CD14-positive monocyte (primary cell): ENCODE measurements around the gene COPS9. TPM values are rescaled to one million over a fixed set of nuclear protein-coding genes. Genes with fewer than 3 reads are reported as not detected.

Source experiments
- DNase-seq, 3 donors: peaks; one replicate each; pipeline ENCODE4 v3.0.0-alpha.2; 2011 to 2022
- H2AFZ ChIP-seq: 2 replicates; pipeline ENCODE4 v1.6.0; 2012; ENCODE audit warnings: mild to moderate bottlenecking, low read depth, low read length, inconsistent platforms; ENCODE audit not compliant: insufficient read depth, poor library complexity, severe bottlenecking
- H3K27ac ChIP-seq, 2 donors: 1 replicate in 1 of 2; 2 replicates in 1 of 2; pipeline ENCODE4 v1.5.1; 2012 to 2013; ENCODE audit warnings: low read length in 2 of 2, control low read depth in 1 of 2, inconsistent platforms in 1 of 2, low read depth in 1 of 2, mild to moderate bottlenecking in 1 of 2
- H3K27me3 ChIP-seq, 2 donors: one replicate each; pipeline versions ENCODE4 v1.6.0 to v1.6.1; 2011 to 2013; ENCODE audit warnings: low read length in 2 of 2; ENCODE audit not compliant: control insufficient read depth in 2 of 2, insufficient read depth in 2 of 2
- H3K36me3 ChIP-seq, 2 donors: replicated peaks in 1 of 2; 1 replicate in 1 of 2; 2 replicates in 1 of 2; pipeline versions ENCODE4 v1.5.1 to v1.6.1; 2012 to 2013; ENCODE audit warnings: low read length in 2 of 2, control low read depth in 1 of 2, inconsistent platforms in 1 of 2, mild to moderate bottlenecking in 1 of 2; ENCODE audit not compliant: insufficient read depth in 2 of 2, control insufficient read depth in 1 of 2
- H3K4me1 ChIP-seq, 2 donors: 1 replicate in 1 of 2; 2 replicates in 1 of 2; pipeline versions ENCODE4 v1.5.1 to v1.6.1; 2012 to 2013; ENCODE audit warnings: low read length in 2 of 2, control low read depth in 1 of 2, inconsistent platforms in 1 of 2, mild to moderate bottlenecking in 1 of 2, moderate library complexity in 1 of 2; ENCODE audit not compliant: insufficient read depth in 2 of 2, control insufficient read depth in 1 of 2
- H3K4me2 ChIP-seq: replicated peaks from 2 replicates; pipeline ENCODE3; 2012; ENCODE audit warnings: low read length, moderate library complexity, mild to moderate bottlenecking; ENCODE audit not compliant: poor library complexity, severe bottlenecking; ENCODE audit errors: extremely low read depth
- H3K4me3 ChIP-seq, 3 experiments: fragments of 200-600 bp in 1 of 3; sonication (generic) in 1 of 3; replicated peaks in 1 of 3; 1 replicate in 2 of 3; 2 replicates in 1 of 3; pipeline ENCODE4 v1.5.1; 2011 to 2013; ENCODE audit warnings: low read length in 3 of 3, mild to moderate bottlenecking in 3 of 3, control low read depth in 2 of 3, low read depth in 2 of 3, inconsistent platforms in 1 of 3, moderate library complexity in 1 of 3
- H3K79me2 ChIP-seq: 2 replicates; pipeline ENCODE4 v1.6.0; 2012; ENCODE audit warnings: mild to moderate bottlenecking, control low read depth, inconsistent platforms, low read length, moderate library complexity; ENCODE audit not compliant: insufficient read depth
- H3K9ac ChIP-seq: 2 replicates; pipeline ENCODE4 v1.6.0; 2017; ENCODE audit warnings: low read length, mild to moderate bottlenecking; ENCODE audit not compliant: insufficient read depth, poor library complexity, severe bottlenecking
- H3K9me3 ChIP-seq, 2 donors: replicated peaks in 1 of 2; 1 replicate in 1 of 2; 2 replicates in 1 of 2; pipeline versions ENCODE4 v1.5.1 to v1.6.1; 2012 to 2013; ENCODE audit warnings: low read length in 2 of 2, control low read depth in 1 of 2; ENCODE audit not compliant: control insufficient read depth in 1 of 2, insufficient read depth in 1 of 2
- H4K20me1 ChIP-seq: 2 replicates; pipeline ENCODE4 v1.6.0; 2012; ENCODE audit warnings: mild to moderate bottlenecking, low read length, control low read depth, moderate library complexity; ENCODE audit not compliant: insufficient read depth
- H3K27ac Mint-ChIP-seq, 7 donors: one replicate each; pipeline ENCODE4 v1.8.0; 2020; ENCODE audit warnings: mild to moderate bottlenecking in 7 of 7, mixed read lengths in 7 of 7, moderate library complexity in 6 of 7, inconsistent platforms in 2 of 7
- H3K27me3 Mint-ChIP-seq, 3 donors: one replicate each; pipeline ENCODE4 v1.8.0; 2021 to 2022; ENCODE audit warnings: low read depth in 3 of 3, mild to moderate bottlenecking in 3 of 3, mixed read lengths in 3 of 3, moderate library complexity in 3 of 3, inconsistent platforms in 1 of 3
- H3K36me3 Mint-ChIP-seq, 2 donors: one replicate each; pipeline ENCODE4 v1.8.0; 2020; ENCODE audit warnings: mixed read lengths in 2 of 2, inconsistent platforms in 1 of 2, mild to moderate bottlenecking in 1 of 2
- H3K4me1 Mint-ChIP-seq: one replicate; pipeline ENCODE4 v1.8.0; 2020; ENCODE audit warnings: mild to moderate bottlenecking, mixed read lengths
- H3K4me3 Mint-ChIP-seq, 2 donors: one replicate each; pipeline ENCODE4 v1.8.0; 2020; ENCODE audit warnings: mild to moderate bottlenecking in 2 of 2, mixed read lengths in 2 of 2, moderate library complexity in 1 of 2
- H3K9me3 Mint-ChIP-seq, 7 donors: one replicate each; pipeline ENCODE4 v1.8.0; 2020 to 2022; ENCODE audit warnings: mixed read lengths in 7 of 7, mild to moderate bottlenecking in 6 of 7, moderate library complexity in 6 of 7, inconsistent platforms in 2 of 7
- WGBS: methylation state at CpG from one replicate; pipeline ENCODE4 v1.1.5; 2013; ENCODE audit warnings: missing lambda C conversion rate; ENCODE audit not compliant: insufficient coverage; 5-methylcytosine and 5-hydroxymethylcytosine counted together
- intact Hi-C, 2 donors: fragments of 100-400 bp; cut with micrococcal nuclease; formaldehyde crosslinking; loops; one replicate each; pipeline versions ENCODE4 v1.15.0 to v1.15.1; 2023
- polyA plus RNA-seq, 3 donors: library from polyadenylated mRNA; depleted of rRNA in 1 of 3; unstranded in 2 of 3; stranded (reverse) in 1 of 3; fragments of 300-500 nt in 2 of 3; fragments of >200 nt in 1 of 3; fragmentation: Illumina TruSeq in 2 of 3; gene quantifications; 1 replicate in 2 of 3; 2 replicates in 1 of 3; pipeline ENCODE4 v1.2.3, GENCODE V29; 2012 to 2021
- TF ChIP-seq, protein P1 (sequence below): fragments of 200-600 bp; IDR thresholded peaks from one replicate; pipeline ENCODE4 v1.8.0; 2022; ENCODE audit warnings: antibody characterized with exemption, mild to moderate bottlenecking

Gene COPS9
- polyA plus RNA-seq, 3 donors, result 123 to 300 (median 268) TPM

DNA sequence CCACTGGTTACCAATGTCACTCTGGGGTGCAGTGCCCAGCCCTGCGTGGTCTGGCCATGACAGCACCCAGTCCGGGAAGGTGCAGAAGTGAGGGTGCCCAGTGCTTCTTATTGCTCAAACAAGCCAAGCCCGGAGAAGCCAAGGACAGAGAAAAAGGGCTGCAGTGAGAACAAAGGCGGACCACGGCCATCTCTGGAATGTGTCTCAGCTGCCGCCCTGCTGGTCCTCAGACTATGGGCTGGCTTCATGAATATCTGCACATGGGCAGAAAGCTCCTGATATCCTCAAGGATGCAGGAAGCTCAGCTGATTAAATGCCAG, 28.7 kb downstream of the COPS9 start:
- H3K27ac ChIP-seq, result no peak overlapping the region
- no peak overlapping the region for H3K4me2 ChIP-seq
- Mint-ChIP-seq H3K9me3 (no peaks in the 10 kb centered on the region), H3K36me3 (no peaks in the 10 kb centered on the region), H3K4me3 (no peak overlapping the region), H3K4me1 (no peaks in the 10 kb centered on the region), H3K27ac (peak overlapping the region in 1 of 7 donors; percentile 24), H3K27me3 (peaks cover 4 to 19% (median 11%) of the 10 kb centered on the region in 3 donors)
- DNase-seq, result no peak
- H3K36me3 ChIP-seq, result no peaks in the 10 kb centered on the region
- H3K4me1 ChIP-seq, result no peaks in the 10 kb centered on the region
- no peak overlapping the region for H2AFZ ChIP-seq
- H3K79me2 ChIP-seq, result no peaks in the 10 kb centered on the region
- 85% methylated on average over 6 of the region's 6 CpGs for WGBS
- intact Hi-C loops, result no loop called here
- H3K9ac ChIP-seq, result no peak overlapping the region
- no peaks in the 10 kb centered on the region for H3K9me3 ChIP-seq
- H3K4me3 ChIP-seq, result no peak overlapping the region
- no peaks in the 10 kb centered on the region for H3K27me3 ChIP-seq
- TF ChIP-seq, protein P1, sequence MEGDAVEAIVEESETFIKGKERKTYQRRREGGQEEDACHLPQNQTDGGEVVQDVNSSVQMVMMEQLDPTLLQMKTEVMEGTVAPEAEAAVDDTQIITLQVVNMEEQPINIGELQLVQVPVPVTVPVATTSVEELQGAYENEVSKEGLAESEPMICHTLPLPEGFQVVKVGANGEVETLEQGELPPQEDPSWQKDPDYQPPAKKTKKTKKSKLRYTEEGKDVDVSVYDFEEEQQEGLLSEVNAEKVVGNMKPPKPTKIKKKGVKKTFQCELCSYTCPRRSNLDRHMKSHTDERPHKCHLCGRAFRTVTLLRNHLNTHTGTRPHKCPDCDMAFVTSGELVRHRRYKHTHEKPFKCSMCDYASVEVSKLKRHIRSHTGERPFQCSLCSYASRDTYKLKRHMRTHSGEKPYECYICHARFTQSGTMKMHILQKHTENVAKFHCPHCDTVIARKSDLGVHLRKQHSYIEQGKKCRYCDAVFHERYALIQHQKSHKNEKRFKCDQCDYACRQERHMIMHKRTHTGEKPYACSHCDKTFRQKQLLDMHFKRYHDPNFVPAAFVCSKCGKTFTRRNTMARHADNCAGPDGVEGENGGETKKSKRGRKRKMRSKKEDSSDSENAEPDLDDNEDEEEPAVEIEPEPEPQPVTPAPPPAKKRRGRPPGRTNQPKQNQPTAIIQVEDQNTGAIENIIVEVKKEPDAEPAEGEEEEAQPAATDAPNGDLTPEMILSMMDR, result no peak
- H4K20me1 ChIP-seq, result no peaks in the 10 kb centered on the region

DNA sequence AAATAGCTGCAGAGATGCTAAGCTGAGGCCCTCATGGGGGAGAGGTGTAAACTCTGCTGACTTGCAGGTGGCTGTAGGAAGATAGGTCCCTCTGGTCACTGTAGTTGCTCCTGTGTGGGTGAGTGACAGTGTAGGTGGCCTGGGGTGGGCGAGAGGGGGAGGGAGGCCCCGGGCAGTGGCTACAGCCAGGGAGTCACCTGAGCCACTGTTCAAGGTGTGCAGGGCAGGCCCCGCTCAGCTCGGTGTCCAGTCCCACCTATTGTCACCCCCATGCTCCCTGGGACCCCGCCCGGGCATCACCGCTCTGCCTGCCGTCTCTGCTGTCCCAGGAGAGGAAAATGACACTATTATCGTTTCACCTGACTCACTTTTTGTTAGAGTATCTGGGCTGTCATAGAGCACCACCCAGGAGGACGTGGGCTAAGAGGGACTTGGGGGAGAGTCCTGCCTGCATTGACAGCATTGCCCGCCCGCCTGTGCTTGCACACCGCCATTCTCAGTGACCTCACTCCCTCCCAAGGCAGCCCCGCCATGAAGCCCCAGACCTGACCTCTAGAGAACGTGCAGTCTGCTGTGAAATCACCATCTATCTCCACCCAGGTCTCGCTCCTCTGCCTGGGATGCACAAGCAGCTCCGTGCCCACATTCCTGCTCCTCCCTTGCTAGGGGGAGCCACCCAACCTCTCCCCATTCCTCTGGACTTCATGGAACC, 29.2 kb downstream of the COPS9 start:
- WGBS, result 91% methylated on average over 7 of the region's 17 CpGs
- Histone ChIP-seq H3K79me2 (no peaks in the 10 kb centered on the region), H3K27me3 (no peaks in the 10 kb centered on the region), H3K4me3 (no peak overlapping the region), H3K9ac (no peak overlapping the region), H3K4me1 (no peaks in the 10 kb centered on the region), H3K4me2 (no peak overlapping the region), H3K36me3 (no peaks in the 10 kb centered on the region), H4K20me1 (no peaks in the 10 kb centered on the region), H3K27ac (no peak overlapping the region), H2AFZ (no peak overlapping the region), H3K9me3 (no peaks in the 10 kb centered on the region)
- intact Hi-C loops, result no loop called here
- TF ChIP-seq, protein P1, result no peak
- no peaks in the 10 kb centered on the region for H3K36me3 Mint-ChIP-seq
- H3K4me1 Mint-ChIP-seq, result no peaks in the 10 kb centered on the region
- H3K9me3 Mint-ChIP-seq, result no peaks in the 10 kb centered on the region
- peaks cover 4 to 16% (median 11%) of the 10 kb centered on the region in 3 donors for H3K27me3 Mint-ChIP-seq
- DNase-seq, result no peak
- no peak overlapping the region for H3K4me3 Mint-ChIP-seq
- H3K27ac Mint-ChIP-seq, result no peak overlapping the region
